T-helper 2 cell (primary cell): ENCODE measurements around the gene SULT1B1.

ENCODE experiments used
- DNase-seq, 5 experiments: peaks; one replicate each; pipeline versions ENCODE4 v3.0.0 to v3.0.0-alpha.2; 2012 to 2022

SULT1B1 gene

GRCh38 chr4:69684804-69685203, 75.6 kb downstream of the SULT1B1 start:
- DNase-seq, result no peak
